GM23338 (cell line): ENCODE results near the gene TBC1D16. TPM values are rescaled to one million over a fixed set of nuclear protein-coding genes. Genes with fewer than 3 reads are reported as not detected.

Experiments used
- ATAC-seq: fragments of 200-7000 bp; cut with Tn5 transposase; 3 replicates; pipeline ENCODE4 v1.9.1; 2020
- DNase-seq: peaks from one replicate; pipeline ENCODE4 v3.0.0-alpha.2; 2015; ENCODE audit warnings: low spot score
- H2AFZ ChIP-seq: fragments of 200-600 bp; sonication (generic); 2 replicates; pipeline ENCODE4 v1.8.0; 2016; ENCODE audit warnings: antibody characterized with exemption, mild to moderate bottlenecking, moderate library complexity
- H3F3A ChIP-seq: fragments of 200-600 bp; sonication (generic); replicated peaks from 2 replicates; pipeline ENCODE4 v1.8.0; 2017; ENCODE audit warnings: antibody characterized with exemption, mixed run types, low read depth
- H3K27ac ChIP-seq: fragments of 200-600 bp; sonication (generic); 2 replicates; pipeline ENCODE4 v1.6.1; 2016; ENCODE audit warnings: low read depth
- H3K27me3 ChIP-seq: fragments of 200-600 bp; sonication (generic); 2 replicates; pipeline ENCODE4 v1.8.0; 2016; ENCODE audit warnings: mild to moderate bottlenecking, mixed run types, moderate library complexity; ENCODE audit not compliant: insufficient read depth
- H3K36me3 ChIP-seq: fragments of 200-600 bp; sonication (generic); 2 replicates; pipeline ENCODE4 v1.8.0; 2016; ENCODE audit warnings: mild to moderate bottlenecking; ENCODE audit not compliant: insufficient read depth
- H3K4me1 ChIP-seq: fragments of 200-600 bp; sonication (generic); 2 replicates; pipeline ENCODE4 v1.8.0; 2016; ENCODE audit warnings: mild to moderate bottlenecking, moderate library complexity; ENCODE audit not compliant: insufficient read depth
- H3K4me2 ChIP-seq: fragments of 200-600 bp; sonication (generic); 2 replicates; pipeline ENCODE4 v1.7.1; 2017; ENCODE audit warnings: mixed run types
- H3K4me3 ChIP-seq: fragments of 200-600 bp; sonication (generic); 2 replicates; pipeline ENCODE4 v1.6.1; 2016; ENCODE audit warnings: mixed run types
- H3K79me2 ChIP-seq: fragments of 200-600 bp; sonication (generic); replicated peaks from 2 replicates; pipeline ENCODE4 v1.8.0; 2017; ENCODE audit warnings: mild to moderate bottlenecking; ENCODE audit not compliant: insufficient read depth
- H3K9me2 ChIP-seq: fragments of 200-600 bp; sonication (generic); 2 replicates; pipeline ENCODE4 v1.8.0; 2017; ENCODE audit not compliant: insufficient read depth
- H4K20me1 ChIP-seq: fragments of 200-600 bp; sonication (generic); replicated peaks from 2 replicates; pipeline ENCODE4 v1.8.0; 2017; ENCODE audit warnings: mild to moderate bottlenecking; ENCODE audit not compliant: insufficient read depth
- H3K27ac Mint-ChIP-seq: 2 replicates; pipeline ENCODE4 v1.8.0; 2020; ENCODE audit warnings: inconsistent platforms, mild to moderate bottlenecking, moderate library complexity, mixed read lengths
- H3K27me3 Mint-ChIP-seq: 3 replicates; pipeline ENCODE4 v1.8.0; 2022; ENCODE audit warnings: low read depth, mild to moderate bottlenecking, moderate library complexity, mixed read lengths, inconsistent platforms; ENCODE audit not compliant: insufficient read depth, poor library complexity
- H3K36me3 Mint-ChIP-seq: 3 replicates; pipeline ENCODE4 v1.8.0; 2021; ENCODE audit warnings: low read depth, mild to moderate bottlenecking, inconsistent platforms, moderate library complexity, mixed read lengths
- H3K4me1 Mint-ChIP-seq: 3 replicates; pipeline ENCODE4 v1.8.0; 2020; ENCODE audit warnings: mild to moderate bottlenecking, inconsistent platforms, mixed read lengths
- H3K4me3 Mint-ChIP-seq: 3 replicates; pipeline ENCODE4 v1.8.0; 2021; ENCODE audit warnings: moderate library complexity, mild to moderate bottlenecking, inconsistent platforms, mixed read lengths
- H3K9me3 Mint-ChIP-seq: 3 replicates; pipeline ENCODE4 v1.8.0; 2020; ENCODE audit warnings: moderate library complexity, mild to moderate bottlenecking, inconsistent platforms, mixed read lengths
- EZH2phosphoT487 ChIP-seq: fragments of 200-600 bp; sonication (generic); IDR thresholded peaks from one replicate; pipeline ENCODE4 v1.8.1; 2018; ENCODE audit warnings: antibody characterized with exemption; ENCODE audit not compliant: unreplicated experiment
- ZNF114 ChIP-seq: fragments of 250-450 bp; sonication (Bioruptor Pico); IDR thresholded peaks from 2 replicates; pipeline ENCODE4 v1.5.0; 2020; ENCODE audit warnings: mild to moderate bottlenecking, moderate library complexity
- ZNF331 ChIP-seq: fragments of 250-450 bp; sonication (Bioruptor Pico); IDR thresholded peaks from 2 replicates; pipeline ENCODE4 v1.5.0; 2020; ENCODE audit warnings: low read depth, mild to moderate bottlenecking, moderate library complexity
- polyA plus RNA-seq: library from polyadenylated mRNA; unstranded; fragments of >200 nt; fragmentation: Nextera tagmentation; extraction: Ambion mirVana; gene quantifications from 2 replicates; pipeline ENCODE4 v1.2.1, GENCODE V29; 2016
- total RNA-seq: library from RNA; depleted of rRNA; stranded (reverse); fragments of >200 nt; shearing (Covaris generic); gene quantifications from 2 replicates; pipeline ENCODE4 v1.2.3, GENCODE V29; 2014
- TF ChIP-seq, protein P1 (sequence below): IDR thresholded peaks from 2 replicates; pipeline ENCODE4 v1.6.1; 2016; ENCODE audit warnings: antibody characterized with exemption
- TF ChIP-seq, protein P2 (sequence below), 2 experiments: fragments of 200-600 bp in 1 of 2; sonication (generic) in 1 of 2; conservative IDR thresholded peaks; 2 replicates each; pipeline versions ENCODE4 v1.5.1 to v1.6.1; 2016 to 2017; ENCODE audit warnings: antibody characterized with exemption in 2 of 2, low read depth in 2 of 2, mild to moderate bottlenecking in 2 of 2, moderate library complexity in 1 of 2

The TBC1D16 gene
- total and polyA plus RNA-seq, 2 experiments from 2014 or later = 16.7 to 104 TPM

DNA sequence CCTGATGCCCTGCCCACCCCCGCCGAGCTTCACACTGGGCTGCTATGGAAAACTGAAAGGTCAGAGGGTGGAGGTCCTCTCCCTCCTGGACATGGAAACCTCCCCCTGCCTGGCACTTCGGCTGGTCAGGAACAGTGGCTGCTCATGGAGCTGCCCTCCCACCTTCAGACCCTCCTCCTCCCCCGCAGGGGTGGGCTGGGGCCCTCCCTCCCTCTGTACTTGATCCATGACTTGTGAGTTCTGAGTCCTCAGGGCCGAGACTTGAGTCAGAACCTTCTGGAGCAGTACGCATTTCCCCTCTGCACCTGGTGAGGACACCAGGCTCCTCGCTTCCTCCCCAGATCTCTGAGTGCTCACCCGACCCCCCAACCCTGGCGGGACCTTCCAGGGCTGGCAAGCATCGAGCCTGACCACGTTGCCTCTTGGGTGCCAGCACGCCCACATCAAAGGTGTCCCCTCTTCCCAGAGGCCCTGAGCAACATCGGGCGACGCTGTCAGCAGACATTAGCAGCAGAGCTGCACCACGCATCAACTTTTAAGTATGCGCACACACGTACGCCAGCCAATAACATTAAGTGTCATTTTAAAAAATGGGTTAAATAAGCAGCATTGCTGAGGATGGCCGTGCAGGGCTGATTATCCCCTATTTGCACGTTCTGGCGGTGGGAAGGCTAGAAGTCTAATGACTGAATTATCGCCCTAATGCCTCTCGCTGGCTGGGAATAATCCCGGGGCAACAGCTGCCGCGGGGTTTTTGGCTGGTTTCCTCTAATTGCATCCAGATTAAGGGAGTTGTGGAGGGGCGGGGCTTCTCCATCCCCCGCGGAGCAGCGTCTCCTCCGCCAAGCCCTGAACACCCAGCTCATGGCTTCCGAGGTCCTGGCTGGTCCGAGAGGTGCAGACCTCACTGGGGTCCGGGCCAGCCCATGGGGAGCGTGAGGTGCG, 98.0 kb downstream of the TBC1D16 start:
- H3K4me3 Mint-ChIP-seq = no peak overlapping the region
- Histone ChIP-seq H3K27ac (no peak overlapping the region), H3F3A (peaks cover 6% of the 10 kb centered on the region; the same call in 1 of the 2 replicates), H3K79me2 (no peaks in the 10 kb centered on the region), H2AFZ (no peak overlapping the region), H3K4me2 (peak overlapping the region; percentile 43; the same call in 1 of the 2 replicates), H3K36me3 (no peaks in the 10 kb centered on the region), H3K9me2 (no peaks in the 10 kb centered on the region), H3K4me1 (peaks cover 30% of the 10 kb centered on the region), H4K20me1 (no peaks in the 10 kb centered on the region; the same call in 1 of the 2 replicates), H3K27me3 (no peaks in the 10 kb centered on the region), H3K4me3 (no peak overlapping the region)
- no peak for DNase-seq
- H3K4me1 Mint-ChIP-seq = peaks cover 55% of the 10 kb centered on the region
- peaks cover 29% of the 10 kb centered on the region for H3K36me3 Mint-ChIP-seq
- ATAC-seq = peak; percentile 16
- 0 out of 2 replicates have a peak overlapping the region, but pooled peaks have one; percentile 26 for H3K27ac Mint-ChIP-seq
- no peak for TF ChIP-seq ZNF114 (CRISPR knock-in tag)
- TF ChIP-seq ZNF331 (CRISPR knock-in tag) = no peak
- no peak for TF ChIP-seq EZH2phosphoT487
- TF ChIP-seq, protein P1, sequence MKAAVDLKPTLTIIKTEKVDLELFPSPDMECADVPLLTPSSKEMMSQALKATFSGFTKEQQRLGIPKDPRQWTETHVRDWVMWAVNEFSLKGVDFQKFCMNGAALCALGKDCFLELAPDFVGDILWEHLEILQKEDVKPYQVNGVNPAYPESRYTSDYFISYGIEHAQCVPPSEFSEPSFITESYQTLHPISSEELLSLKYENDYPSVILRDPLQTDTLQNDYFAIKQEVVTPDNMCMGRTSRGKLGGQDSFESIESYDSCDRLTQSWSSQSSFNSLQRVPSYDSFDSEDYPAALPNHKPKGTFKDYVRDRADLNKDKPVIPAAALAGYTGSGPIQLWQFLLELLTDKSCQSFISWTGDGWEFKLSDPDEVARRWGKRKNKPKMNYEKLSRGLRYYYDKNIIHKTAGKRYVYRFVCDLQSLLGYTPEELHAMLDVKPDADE = no peak
- H3K9me3 Mint-ChIP-seq = no peaks in the 10 kb centered on the region
- peaks cover 35% of the 10 kb centered on the region for H3K27me3 Mint-ChIP-seq

DNA sequence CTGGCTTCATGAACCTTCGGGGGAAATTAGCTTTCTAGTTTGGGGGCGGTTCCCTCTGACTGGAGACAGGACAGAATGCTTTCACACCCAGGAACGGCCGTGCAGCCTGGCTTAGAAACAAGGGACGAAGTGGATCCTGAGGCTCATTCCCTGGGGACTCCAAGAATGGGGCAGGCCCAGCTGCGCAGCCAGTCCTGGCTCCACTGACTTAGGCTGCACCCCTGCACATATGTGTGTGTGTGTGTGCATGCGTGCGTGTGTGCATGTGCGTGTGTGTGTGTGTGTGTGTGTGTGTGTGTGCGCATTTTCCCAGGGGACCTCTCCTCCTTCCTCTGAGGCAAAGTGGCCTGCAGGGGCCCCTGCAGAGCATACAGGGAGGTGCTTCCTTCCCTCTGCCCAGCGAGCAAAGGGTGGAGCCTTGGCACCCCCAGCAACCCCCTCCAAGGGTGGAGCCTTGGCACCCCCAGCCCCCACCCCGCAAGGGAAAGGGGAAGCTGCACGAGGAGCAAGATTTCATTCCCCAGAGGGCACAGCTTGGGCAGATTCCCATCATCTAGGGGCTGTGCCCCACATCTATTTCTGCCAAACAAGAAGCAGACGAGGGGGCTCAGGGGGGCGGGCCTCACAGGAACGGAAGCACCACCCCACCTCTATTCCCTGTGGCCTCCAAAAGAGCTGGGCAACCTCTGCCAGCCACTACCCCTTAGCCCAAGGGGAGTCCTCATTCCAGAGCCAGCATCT, 98.9 kb downstream of the TBC1D16 start:
- Histone ChIP-seq H3K27ac (no peak overlapping the region), H3K4me1 (peaks cover 38% of the 10 kb centered on the region), H3K4me3 (no peak overlapping the region), H3K27me3 (no peaks in the 10 kb centered on the region), H3F3A (peaks cover 12% of the 10 kb centered on the region; the same call in 1 of the 2 replicates), H3K9me2 (0 out of 2 replicates have a peak, but pooled peaks cover 3% of the 10 kb centered on the region), H2AFZ (no peak overlapping the region), H3K36me3 (no peaks in the 10 kb centered on the region), H3K4me2 (peak overlapping the region; percentile 43; the same call in 1 of the 2 replicates), H4K20me1 (no peaks in the 10 kb centered on the region; the same call in 1 of the 2 replicates), H3K79me2 (no peaks in the 10 kb centered on the region)
- no peaks in the 10 kb centered on the region for H3K9me3 Mint-ChIP-seq
- no peak for DNase-seq
- H3K4me1 Mint-ChIP-seq = peaks cover 62% of the 10 kb centered on the region
- H3K36me3 Mint-ChIP-seq = peaks cover 26% of the 10 kb centered on the region
- peaks cover 42% of the 10 kb centered on the region for H3K27me3 Mint-ChIP-seq
- TF ChIP-seq, protein P2, sequence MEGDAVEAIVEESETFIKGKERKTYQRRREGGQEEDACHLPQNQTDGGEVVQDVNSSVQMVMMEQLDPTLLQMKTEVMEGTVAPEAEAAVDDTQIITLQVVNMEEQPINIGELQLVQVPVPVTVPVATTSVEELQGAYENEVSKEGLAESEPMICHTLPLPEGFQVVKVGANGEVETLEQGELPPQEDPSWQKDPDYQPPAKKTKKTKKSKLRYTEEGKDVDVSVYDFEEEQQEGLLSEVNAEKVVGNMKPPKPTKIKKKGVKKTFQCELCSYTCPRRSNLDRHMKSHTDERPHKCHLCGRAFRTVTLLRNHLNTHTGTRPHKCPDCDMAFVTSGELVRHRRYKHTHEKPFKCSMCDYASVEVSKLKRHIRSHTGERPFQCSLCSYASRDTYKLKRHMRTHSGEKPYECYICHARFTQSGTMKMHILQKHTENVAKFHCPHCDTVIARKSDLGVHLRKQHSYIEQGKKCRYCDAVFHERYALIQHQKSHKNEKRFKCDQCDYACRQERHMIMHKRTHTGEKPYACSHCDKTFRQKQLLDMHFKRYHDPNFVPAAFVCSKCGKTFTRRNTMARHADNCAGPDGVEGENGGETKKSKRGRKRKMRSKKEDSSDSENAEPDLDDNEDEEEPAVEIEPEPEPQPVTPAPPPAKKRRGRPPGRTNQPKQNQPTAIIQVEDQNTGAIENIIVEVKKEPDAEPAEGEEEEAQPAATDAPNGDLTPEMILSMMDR (conservative IDR thresholded peaks at IDR 0.05; ENCODE audit: low read depth in 2 of 2) = 0 out of 4 replicates have a peak, but pooled peaks of 1 of the 2 experiments have one; percentile 9
- TF ChIP-seq EZH2phosphoT487 = no peak
- ATAC-seq = no peak
- H3K27ac Mint-ChIP-seq = no peak overlapping the region; the same call in 1 of the 2 replicates
- H3K4me3 Mint-ChIP-seq = no peak overlapping the region
